Tibial artery (tissue), 4 donors: ENCODE measurements around the gene RALGAPA2.

Experiments used
- DNase-seq, 2 donors: peaks; one replicate each; pipeline ENCODE4 v3.0.0-alpha.2; 2019
- H3K27ac ChIP-seq, 2 donors: fragments of 200-600 bp; sonication (generic) in 1 of 2; 1 replicate in 1 of 2; 2 replicates in 1 of 2; pipeline ENCODE4 v1.5.1; 2018 to 2019; ENCODE audit warnings: mild to moderate bottlenecking in 1 of 2
- H3K27me3 ChIP-seq, 2 donors: fragments of 200-600 bp; sonication (generic) in 1 of 2; one replicate each; pipeline versions ENCODE4 v1.5.1 to v1.6.0; 2016 to 2019
- H3K36me3 ChIP-seq, 3 donors: fragments of 200-600 bp; sonication (generic) in 2 of 3; one replicate each; pipeline ENCODE4 v1.5.1; 2016 to 2019; ENCODE audit warnings: mild to moderate bottlenecking in 2 of 3
- H3K4me1 ChIP-seq, 4 donors: fragments of 200-600 bp; sonication (generic) in 2 of 4; 1 replicate in 3 of 4; 2 replicates in 1 of 4; pipeline ENCODE4 v1.5.1; 2016 to 2019
- H3K4me3 ChIP-seq, 2 donors: fragments of 200-600 bp; sonication (generic) in 1 of 2; 1 replicate in 1 of 2; 2 replicates in 1 of 2; pipeline ENCODE4 v1.5.1; 2018 to 2019; ENCODE audit warnings: mild to moderate bottlenecking in 2 of 2
- H3K9me3 ChIP-seq, 3 donors: fragments of 200-600 bp; sonication (generic) in 1 of 3; one replicate each; pipeline ENCODE4 v1.5.1; 2016 to 2019
- intact Hi-C: fragments of 100-400 bp; cut with DNase I; formaldehyde crosslinking; loops from one replicate; pipeline ENCODE4 v1.15.0; 2023; ENCODE audit warnings: low total_unique reads
- TF ChIP-seq, protein P1 (sequence below), 2 experiments: fragments of 200-600 bp in 1 of 2; fragments of 450-650 bp in 1 of 2; IDR thresholded peaks; one replicate each; pipeline ENCODE4 v1.5.1; 2017 to 2019; ENCODE audit warnings: antibody characterized with exemption in 2 of 2, mild to moderate bottlenecking in 1 of 2, moderate library complexity in 1 of 2

Gene RALGAPA2

DNA sequence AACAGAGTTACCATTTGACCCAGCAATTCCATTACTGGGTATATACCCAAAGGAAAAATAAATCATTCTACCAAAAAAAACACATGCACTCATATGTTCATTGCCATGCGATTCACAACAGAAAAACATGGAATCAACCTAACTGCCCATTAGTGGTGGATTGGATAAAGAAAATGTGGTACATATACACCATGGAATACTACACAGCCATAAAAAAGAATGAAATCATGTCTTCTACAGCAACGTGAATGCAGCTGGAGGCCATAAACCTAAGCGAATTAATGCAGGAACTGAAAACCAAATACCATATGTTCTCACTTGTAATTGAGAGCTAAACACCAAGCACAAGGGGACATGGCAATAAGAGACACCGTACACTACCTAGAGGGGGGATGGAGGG, 12.5 kb downstream of the RALGAPA2 start:
- TF ChIP-seq, protein P1, sequence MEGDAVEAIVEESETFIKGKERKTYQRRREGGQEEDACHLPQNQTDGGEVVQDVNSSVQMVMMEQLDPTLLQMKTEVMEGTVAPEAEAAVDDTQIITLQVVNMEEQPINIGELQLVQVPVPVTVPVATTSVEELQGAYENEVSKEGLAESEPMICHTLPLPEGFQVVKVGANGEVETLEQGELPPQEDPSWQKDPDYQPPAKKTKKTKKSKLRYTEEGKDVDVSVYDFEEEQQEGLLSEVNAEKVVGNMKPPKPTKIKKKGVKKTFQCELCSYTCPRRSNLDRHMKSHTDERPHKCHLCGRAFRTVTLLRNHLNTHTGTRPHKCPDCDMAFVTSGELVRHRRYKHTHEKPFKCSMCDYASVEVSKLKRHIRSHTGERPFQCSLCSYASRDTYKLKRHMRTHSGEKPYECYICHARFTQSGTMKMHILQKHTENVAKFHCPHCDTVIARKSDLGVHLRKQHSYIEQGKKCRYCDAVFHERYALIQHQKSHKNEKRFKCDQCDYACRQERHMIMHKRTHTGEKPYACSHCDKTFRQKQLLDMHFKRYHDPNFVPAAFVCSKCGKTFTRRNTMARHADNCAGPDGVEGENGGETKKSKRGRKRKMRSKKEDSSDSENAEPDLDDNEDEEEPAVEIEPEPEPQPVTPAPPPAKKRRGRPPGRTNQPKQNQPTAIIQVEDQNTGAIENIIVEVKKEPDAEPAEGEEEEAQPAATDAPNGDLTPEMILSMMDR (IDR thresholded peaks at IDR 0.05): no peak
- H3K4me1 ChIP-seq: peaks cover 0 to 17% (median 6%) of the 10 kb centered on the region in 4 donors
- H3K36me3 ChIP-seq: no peaks in the 10 kb centered on the region
- H3K27ac ChIP-seq: no peak overlapping the region
- no peaks in the 10 kb centered on the region for H3K27me3 ChIP-seq
- no peaks in the 10 kb centered on the region for H3K9me3 ChIP-seq
- no peak for DNase-seq
- intact Hi-C loops: no loop called here
- no peak overlapping the region for H3K4me3 ChIP-seq

DNA sequence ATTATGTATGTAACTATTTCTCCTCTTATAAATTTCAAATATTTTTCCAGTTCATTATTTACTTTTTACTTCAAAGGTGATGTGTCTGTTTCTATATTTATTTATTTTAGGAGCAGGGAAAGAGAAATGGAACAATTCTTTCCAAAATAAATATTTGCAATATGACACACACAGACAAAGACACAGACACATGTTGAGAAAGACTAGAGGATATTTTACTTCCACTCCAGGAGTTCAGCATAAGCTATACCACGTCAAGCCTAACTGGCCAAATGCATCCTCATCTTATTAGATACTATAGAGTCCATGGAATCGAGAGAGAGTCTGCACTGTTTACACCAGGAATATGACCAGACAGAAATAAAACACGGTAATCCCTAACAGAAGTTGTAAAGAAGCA, 13.3 kb downstream of the RALGAPA2 start:
- H3K4me1 ChIP-seq: peaks cover 0 to 17% (median 4%) of the 10 kb centered on the region in 4 donors
- H3K36me3 ChIP-seq: no peaks in the 10 kb centered on the region
- intact Hi-C loops: no loop called here
- TF ChIP-seq, protein P1 (IDR thresholded peaks at IDR 0.05): no peak
- H3K27ac ChIP-seq: no peak overlapping the region
- H3K27me3 ChIP-seq: no peaks in the 10 kb centered on the region
- H3K4me3 ChIP-seq: no peak overlapping the region
- DNase-seq: no peak
- H3K9me3 ChIP-seq: no peaks in the 10 kb centered on the region

DNA sequence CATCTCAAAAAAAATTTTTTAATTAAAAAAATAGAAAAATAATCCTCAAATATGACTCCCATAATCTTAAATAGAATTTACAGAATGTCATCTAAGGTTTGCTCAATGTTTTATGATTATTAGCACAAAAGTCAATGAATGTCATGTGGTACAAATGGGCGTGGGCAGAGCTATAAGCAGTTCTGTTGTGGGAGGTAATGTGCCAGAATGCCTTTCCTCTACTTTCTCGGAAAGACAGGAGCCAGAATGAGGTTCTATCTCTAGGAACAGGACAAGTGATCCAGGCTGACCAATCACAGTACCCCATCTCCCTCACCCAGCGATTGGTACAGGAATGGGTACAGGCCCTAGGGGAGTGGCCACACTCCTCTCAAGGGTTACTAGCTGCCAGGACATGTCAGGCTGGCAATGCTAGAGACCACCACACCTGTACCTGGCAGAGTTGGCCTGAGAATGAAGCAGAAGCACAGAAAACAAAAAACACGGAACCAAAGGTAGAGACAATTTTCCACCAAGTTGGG, 15.1 kb downstream of the RALGAPA2 start:
- intact Hi-C loops: no loop called here
- DNase-seq: no peak
- Histone ChIP-seq H3K9me3 (no peaks in the 10 kb centered on the region), H3K4me1 (peaks cover 0 to 17% (median 4%) of the 10 kb centered on the region in 4 donors), H3K27ac (no peak overlapping the region), H3K27me3 (no peaks in the 10 kb centered on the region), H3K36me3 (no peaks in the 10 kb centered on the region), H3K4me3 (no peak overlapping the region)
- TF ChIP-seq, protein P1 (IDR thresholded peaks at IDR 0.05): no peak

DNA sequence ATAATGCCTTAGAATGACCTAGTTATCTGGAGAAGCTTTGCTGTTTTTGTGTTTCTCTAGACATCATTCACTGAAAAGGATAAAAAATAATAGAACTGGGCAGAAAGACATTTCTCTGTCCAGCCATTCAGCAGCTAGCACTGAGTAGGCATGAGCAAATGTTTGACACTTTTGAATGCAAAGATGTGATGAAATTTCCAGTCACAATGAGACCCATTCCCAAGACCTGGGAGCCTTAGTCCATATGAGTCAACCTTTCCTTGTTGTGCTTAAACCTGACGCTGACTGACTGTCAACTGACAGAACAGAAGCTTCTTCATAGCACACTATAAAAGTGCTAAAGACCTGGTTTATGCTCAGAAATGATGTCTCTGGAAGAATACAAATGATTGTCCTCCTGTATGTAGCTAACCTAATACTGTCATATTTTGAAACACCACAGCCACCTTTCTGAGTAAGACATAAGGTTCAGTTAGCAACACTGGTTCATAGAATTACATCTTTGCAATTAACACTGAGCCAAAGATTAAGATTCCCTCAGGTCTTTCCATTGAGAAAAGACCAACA, 17.1 kb downstream of the RALGAPA2 start:
- Histone ChIP-seq H3K9me3 (no peaks in the 10 kb centered on the region), H3K27me3 (no peaks in the 10 kb centered on the region), H3K4me1 (peaks cover 0 to 10% (median 4%) of the 10 kb centered on the region in 4 donors), H3K4me3 (no peak overlapping the region), H3K36me3 (no peaks in the 10 kb centered on the region), H3K27ac (no peak overlapping the region)
- no peak for DNase-seq
- intact Hi-C loops: no loop called here
- TF ChIP-seq, protein P1 (IDR thresholded peaks at IDR 0.05): no peak

DNA sequence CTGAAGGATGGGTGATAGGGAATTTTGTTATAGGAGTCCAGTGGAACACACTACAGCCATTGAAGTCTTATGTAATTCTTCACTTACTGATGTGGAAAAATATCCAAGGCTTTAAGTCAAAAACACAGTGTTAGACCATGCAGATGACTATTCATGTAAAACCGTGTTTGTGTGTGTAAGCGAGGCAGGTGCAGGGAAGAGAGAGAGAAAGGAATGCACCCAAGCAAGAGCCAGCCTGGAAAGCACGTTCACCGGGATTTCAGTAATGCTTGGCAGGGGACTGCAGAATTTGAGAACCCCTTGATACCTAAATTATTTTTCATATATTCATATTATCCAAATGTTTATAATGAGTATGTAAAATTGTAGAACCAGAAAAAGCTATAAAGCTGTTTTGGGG, 17.9 kb downstream of the RALGAPA2 start:
- intact Hi-C loops: no loop called here
- no peaks in the 10 kb centered on the region for H3K9me3 ChIP-seq
- peaks cover 0 to 10% (median 4%) of the 10 kb centered on the region in 4 donors for H3K4me1 ChIP-seq
- no peak overlapping the region for H3K27ac ChIP-seq
- H3K4me3 ChIP-seq: no peak overlapping the region
- H3K27me3 ChIP-seq: no peaks in the 10 kb centered on the region
- DNase-seq: no peak
- no peaks in the 10 kb centered on the region for H3K36me3 ChIP-seq
- TF ChIP-seq, protein P1 (IDR thresholded peaks at IDR 0.05): no peak
